EH (cell line): ENCODE data around the gene IL1R2.

ENCODE experiments used
- DNase-seq: peaks from one replicate; pipeline ENCODE4 v3.0.0-alpha.2; 2015; ENCODE audit warnings: low read depth

IL1R2 gene

GRCh38 chr2:101975171-101975870 is 16.4 kb upstream of the IL1R2 start:
- no peak for DNase-seq

- peak; percentile 9 for DNase-seq
These were observed 14.9 kb upstream of the IL1R2 start for GRCh38 chr2:101976891-101977290.

- DNase-seq, result no peak
These were observed 11.4 kb upstream of the IL1R2 start for GRCh38 chr2:101980368-101980767.

- no peak for DNase-seq
These were observed 10.7 kb upstream of the IL1R2 start for GRCh38 chr2:101981066-101981465.

- DNase-seq, result no peak
These were observed 10.3 kb upstream of the IL1R2 start for GRCh38 chr2:101981504-101981903.

GRCh38 chr2:101982495-101983029 is 9.2 kb upstream of the IL1R2 start:
- no peak for DNase-seq

- peak; percentile 65 for DNase-seq
These were observed 8.3 kb upstream of the IL1R2 start for GRCh38 chr2:101983486-101983885.

GRCh38 chr2:101983928-101984327 is 7.8 kb upstream of the IL1R2 start:
- DNase-seq, result no peak

- no peak for DNase-seq
These were observed 7.1 kb upstream of the IL1R2 start for GRCh38 chr2:101984656-101985055.

GRCh38 chr2:101985101-101985792 is 6.5 kb upstream of the IL1R2 start:
- DNase-seq, result no peak

GRCh38 chr2:101985793-101986164 is 6.0 kb upstream of the IL1R2 start:
- no peak for DNase-seq

- no peak for DNase-seq
These were observed 5.4 kb upstream of the IL1R2 start for GRCh38 chr2:101986376-101986775.

GRCh38 chr2:101986804-101987740 is 4.7 kb upstream of the IL1R2 start:
- no peak for DNase-seq

- no peak for DNase-seq
These were observed 3.9 kb upstream of the IL1R2 start for GRCh38 chr2:101987832-101988231.

- DNase-seq, result no peak
These were observed 3.2 kb upstream of the IL1R2 start for GRCh38 chr2:101988541-101988940.

GRCh38 chr2:101989740-101990460 is 1.9 kb upstream of the IL1R2 start:
- no peak for DNase-seq

- DNase-seq, result no peak
These were observed 2.0 kb downstream of the IL1R2 start for GRCh38 chr2:101993772-101994171.

GRCh38 chr2:101995019-101995418 is 3.3 kb downstream of the IL1R2 start:
- no peak for DNase-seq

- no peak for DNase-seq
These were observed 4.0 kb downstream of the IL1R2 start for GRCh38 chr2:101995804-101996203.

- no peak for DNase-seq
These were observed 6.8 kb downstream of the IL1R2 start for GRCh38 chr2:101998556-101998895.

GRCh38 chr2:101998896-101999789 is 7.4 kb downstream of the IL1R2 start:
- DNase-seq, result no peak
